Neural cell (in vitro differentiated cells): ENCODE data around the gene SLC8A3. TPM values are rescaled to one million over a fixed set of nuclear protein-coding genes. Genes with fewer than 3 reads are reported as not detected.

ENCODE experiments used
- H2AFZ ChIP-seq: fragments of 200-600, 300-800 bp; sonication (generic), shearing (Covaris generic); 2 replicates; pipeline ENCODE4 v1.6.0; 2014; ENCODE audit warnings: low read depth, mild to moderate bottlenecking, antibody characterized with exemption, low read length, moderate library complexity
- H3F3A ChIP-seq: fragments of 200-600 bp; shearing (Covaris generic); 2 replicates; pipeline ENCODE4 v1.6.1; 2016; ENCODE audit warnings: mild to moderate bottlenecking, moderate library complexity, mixed read lengths, antibody characterized with exemption, low read length; ENCODE audit not compliant: insufficient read depth, poor library complexity, severe bottlenecking
- H3K27ac ChIP-seq: fragments of 200-600, 300-800 bp; sonication (generic), shearing (Covaris generic); 2 replicates; pipeline ENCODE4 v1.5.1; 2014; ENCODE audit warnings: mild to moderate bottlenecking, low read length, moderate library complexity
- H3K27me3 ChIP-seq: fragments of 300-800, 200-600 bp; sonication (generic), shearing (Covaris generic); 2 replicates; pipeline ENCODE4 v1.6.0; 2014; ENCODE audit warnings: mild to moderate bottlenecking, low read depth, low read length, moderate library complexity; ENCODE audit not compliant: insufficient read depth
- H3K36me3 ChIP-seq: fragments of 300-800, 200-600 bp; sonication (generic), shearing (Covaris generic); 2 replicates; pipeline ENCODE4 v1.5.1; 2014; ENCODE audit warnings: mild to moderate bottlenecking, antibody characterized with exemption, low read length, moderate library complexity; ENCODE audit not compliant: insufficient read depth
- H3K4me2 ChIP-seq: fragments of 300-800, 200-600 bp; sonication (generic), shearing (Covaris generic); 2 replicates; pipeline ENCODE4 v1.6.0; 2014; ENCODE audit warnings: mild to moderate bottlenecking, low read length
- H3K4me3 ChIP-seq: fragments of 300-800, 200-600 bp; sonication (generic), shearing (Covaris generic); 2 replicates; pipeline ENCODE4 v1.5.1; 2014; ENCODE audit warnings: mild to moderate bottlenecking, low read length, moderate library complexity
- H3K79me2 ChIP-seq: fragments of 200-600 bp; shearing (Covaris generic); replicated peaks from 2 replicates; pipeline ENCODE4 v1.6.0; 2014; ENCODE audit warnings: mild to moderate bottlenecking, low read length, moderate library complexity; ENCODE audit not compliant: insufficient read depth
- H3K9ac ChIP-seq: fragments of 300-800, 200-600 bp; sonication (generic), shearing (Covaris generic); 2 replicates; pipeline ENCODE4 v1.6.1; 2016; ENCODE audit warnings: mild to moderate bottlenecking, low read length, mixed read lengths
- H3K9me2 ChIP-seq: fragments of 200-600 bp; shearing (Covaris generic); 2 replicates; pipeline ENCODE4 v1.6.1; 2016; ENCODE audit warnings: mild to moderate bottlenecking, low read length, mixed read lengths; ENCODE audit not compliant: insufficient read depth
- H3K9me3 ChIP-seq: fragments of 200-600, 300-800 bp; sonication (generic), shearing (Covaris generic); 2 replicates; pipeline ENCODE4 v1.6.1; 2016; ENCODE audit warnings: mild to moderate bottlenecking, mixed run types, low read length, moderate library complexity, mixed read lengths
- H4K20me1 ChIP-seq: fragments of 200-600 bp; shearing (Covaris generic); 2 replicates; pipeline ENCODE4 v1.6.1; 2016; ENCODE audit warnings: mild to moderate bottlenecking, mixed run types; ENCODE audit not compliant: insufficient read depth
- EP300 ChIP-seq: fragments of 450-650 bp; conservative IDR thresholded peaks from 2 replicates; pipeline ENCODE4 v1.6.1; 2014; ENCODE audit warnings: antibody characterized with exemption, mild to moderate bottlenecking, moderate library complexity; ENCODE audit not compliant: poor library complexity, severe bottlenecking
- EZH2 ChIP-seq: fragments of 200-600, 300-800 bp; shearing (Covaris generic), sonication (generic); IDR thresholded peaks from 2 replicates; pipeline ENCODE4 v1.6.1; 2014; ENCODE audit warnings: antibody characterized with exemption, low read length, borderline replicate concordance, mild to moderate bottlenecking; ENCODE audit not compliant: insufficient read depth, poor library complexity, severe bottlenecking
- MXI1 ChIP-seq: fragments of 450-650 bp; conservative IDR thresholded peaks from 2 replicates; pipeline ENCODE4 v1.6.1; 2014; ENCODE audit warnings: antibody characterized with exemption, mild to moderate bottlenecking; ENCODE audit not compliant: poor library complexity, severe bottlenecking
- POLR2AphosphoS5 ChIP-seq: IDR thresholded peaks from 2 replicates; pipeline ENCODE4 v1.6.1; 2012
- RAD21 ChIP-seq: fragments of 450-650 bp; conservative IDR thresholded peaks from 2 replicates; pipeline ENCODE4 v1.6.1; 2014; ENCODE audit warnings: antibody characterized with exemption, mild to moderate bottlenecking, moderate library complexity
- SMC3 ChIP-seq: fragments of 450-650 bp; conservative IDR thresholded peaks from 2 replicates; pipeline ENCODE4 v1.6.1; 2014; ENCODE audit warnings: antibody characterized with exemption, mild to moderate bottlenecking, moderate library complexity; ENCODE audit not compliant: poor library complexity
- TAF1 ChIP-seq: IDR thresholded peaks from 2 replicates; pipeline ENCODE4 v1.6.1; 2012; ENCODE audit warnings: low read depth
- polyA plus RNA-seq: library from polyadenylated mRNA; depleted of rRNA; stranded (reverse); fragments of >200 nt; gene quantifications from 2 replicates; pipeline ENCODE4 v1.2.3, GENCODE V29; 2014
- TF ChIP-seq, protein P1 (sequence below): IDR thresholded peaks from 2 replicates; pipeline ENCODE4 v1.6.1; 2012; ENCODE audit warnings: borderline replicate concordance
- TF ChIP-seq, protein P2 (sequence below): fragments of 450-650 bp; IDR thresholded peaks from 2 replicates; pipeline ENCODE4 v1.5.1; 2014; ENCODE audit warnings: antibody characterized with exemption, mild to moderate bottlenecking, moderate library complexity; ENCODE audit not compliant: poor library complexity, severe bottlenecking

The SLC8A3 gene
- polyA plus RNA-seq, 1 donor from 2014 or later = 2.9 TPM

DNA sequence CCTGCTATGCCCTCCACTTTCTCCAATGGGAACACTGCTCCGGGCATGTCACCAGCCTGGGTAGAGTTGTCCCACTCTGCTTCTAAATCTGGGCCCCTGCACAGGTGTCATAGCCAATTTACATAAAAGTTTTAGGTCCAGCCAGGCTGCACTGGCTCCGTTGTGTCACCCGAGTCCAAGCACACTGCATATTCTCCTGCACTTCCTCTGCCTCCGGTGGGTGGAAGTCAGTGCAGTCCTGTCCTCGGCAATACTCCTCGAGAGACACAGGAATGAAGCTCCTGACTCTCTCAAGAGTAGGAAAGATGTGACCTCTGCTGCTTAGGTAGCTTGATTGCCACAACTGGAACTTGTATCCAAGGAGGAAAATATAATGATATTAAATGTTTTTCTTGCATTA is 15.2 kb downstream of the SLC8A3 start:
- H3K27me3 ChIP-seq = no peaks in the 10 kb centered on the region
- H2AFZ ChIP-seq = no peak overlapping the region
- no peaks in the 10 kb centered on the region for H3K36me3 ChIP-seq
- no peaks in the 10 kb centered on the region for H3K9me3 ChIP-seq
- TF ChIP-seq RAD21 (no peak), SMC3 (no peak), EZH2 (no peak), TAF1 (no peak)
- TF ChIP-seq, protein P1, sequence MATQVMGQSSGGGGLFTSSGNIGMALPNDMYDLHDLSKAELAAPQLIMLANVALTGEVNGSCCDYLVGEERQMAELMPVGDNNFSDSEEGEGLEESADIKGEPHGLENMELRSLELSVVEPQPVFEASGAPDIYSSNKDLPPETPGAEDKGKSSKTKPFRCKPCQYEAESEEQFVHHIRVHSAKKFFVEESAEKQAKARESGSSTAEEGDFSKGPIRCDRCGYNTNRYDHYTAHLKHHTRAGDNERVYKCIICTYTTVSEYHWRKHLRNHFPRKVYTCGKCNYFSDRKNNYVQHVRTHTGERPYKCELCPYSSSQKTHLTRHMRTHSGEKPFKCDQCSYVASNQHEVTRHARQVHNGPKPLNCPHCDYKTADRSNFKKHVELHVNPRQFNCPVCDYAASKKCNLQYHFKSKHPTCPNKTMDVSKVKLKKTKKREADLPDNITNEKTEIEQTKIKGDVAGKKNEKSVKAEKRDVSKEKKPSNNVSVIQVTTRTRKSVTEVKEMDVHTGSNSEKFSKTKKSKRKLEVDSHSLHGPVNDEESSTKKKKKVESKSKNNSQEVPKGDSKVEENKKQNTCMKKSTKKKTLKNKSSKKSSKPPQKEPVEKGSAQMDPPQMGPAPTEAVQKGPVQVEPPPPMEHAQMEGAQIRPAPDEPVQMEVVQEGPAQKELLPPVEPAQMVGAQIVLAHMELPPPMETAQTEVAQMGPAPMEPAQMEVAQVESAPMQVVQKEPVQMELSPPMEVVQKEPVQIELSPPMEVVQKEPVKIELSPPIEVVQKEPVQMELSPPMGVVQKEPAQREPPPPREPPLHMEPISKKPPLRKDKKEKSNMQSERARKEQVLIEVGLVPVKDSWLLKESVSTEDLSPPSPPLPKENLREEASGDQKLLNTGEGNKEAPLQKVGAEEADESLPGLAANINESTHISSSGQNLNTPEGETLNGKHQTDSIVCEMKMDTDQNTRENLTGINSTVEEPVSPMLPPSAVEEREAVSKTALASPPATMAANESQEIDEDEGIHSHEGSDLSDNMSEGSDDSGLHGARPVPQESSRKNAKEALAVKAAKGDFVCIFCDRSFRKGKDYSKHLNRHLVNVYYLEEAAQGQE = no peak
- no peaks in the 10 kb centered on the region for H3K9me2 ChIP-seq
- H3K9ac ChIP-seq = no peak overlapping the region
- no peak overlapping the region for H3K27ac ChIP-seq
- H4K20me1 ChIP-seq = no peaks in the 10 kb centered on the region
- H3F3A ChIP-seq = no peaks in the 10 kb centered on the region
- no peaks in the 10 kb centered on the region for H3K79me2 ChIP-seq
- no peak overlapping the region for H3K4me2 ChIP-seq
- H3K4me3 ChIP-seq = no peak overlapping the region

DNA sequence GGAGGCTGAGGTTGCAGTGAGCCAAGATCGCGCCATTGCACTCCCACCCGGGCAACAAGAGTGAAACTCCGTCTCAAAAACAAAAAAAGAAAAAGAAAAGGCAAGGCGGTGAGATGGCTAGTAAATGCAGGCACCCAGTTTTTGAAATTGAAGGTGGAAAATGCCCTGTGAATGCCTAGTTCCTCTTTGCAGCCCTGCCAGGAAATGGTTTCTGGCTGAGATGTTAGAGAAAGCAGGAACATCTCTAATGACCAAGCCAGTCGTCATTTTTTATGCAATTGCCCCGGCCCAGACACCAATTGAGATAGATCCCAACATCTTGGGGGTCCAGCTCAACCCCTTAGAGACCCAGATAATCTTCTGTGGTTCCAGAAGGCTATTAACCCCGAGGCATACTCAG is 17.0 kb downstream of the SLC8A3 start:
- Histone ChIP-seq H2AFZ (no peak overlapping the region), H3K79me2 (no peaks in the 10 kb centered on the region), H3K27me3 (no peaks in the 10 kb centered on the region), H3K27ac (no peak overlapping the region), H3F3A (no peaks in the 10 kb centered on the region), H3K9me2 (no peaks in the 10 kb centered on the region), H3K4me3 (no peak overlapping the region), H3K4me2 (no peak overlapping the region), H3K9me3 (no peaks in the 10 kb centered on the region), H3K9ac (no peak overlapping the region), H3K36me3 (no peaks in the 10 kb centered on the region), H4K20me1 (no peaks in the 10 kb centered on the region)
- TF ChIP-seq MXI1 = no peak
- no peak for TF ChIP-seq POLR2AphosphoS5
- no peak for TF ChIP-seq SMC3
- no peak for TF ChIP-seq EP300
- no peak for TF ChIP-seq EZH2
- TF ChIP-seq RAD21 = no peak
- TF ChIP-seq TAF1 = no peak
- TF ChIP-seq, protein P2, sequence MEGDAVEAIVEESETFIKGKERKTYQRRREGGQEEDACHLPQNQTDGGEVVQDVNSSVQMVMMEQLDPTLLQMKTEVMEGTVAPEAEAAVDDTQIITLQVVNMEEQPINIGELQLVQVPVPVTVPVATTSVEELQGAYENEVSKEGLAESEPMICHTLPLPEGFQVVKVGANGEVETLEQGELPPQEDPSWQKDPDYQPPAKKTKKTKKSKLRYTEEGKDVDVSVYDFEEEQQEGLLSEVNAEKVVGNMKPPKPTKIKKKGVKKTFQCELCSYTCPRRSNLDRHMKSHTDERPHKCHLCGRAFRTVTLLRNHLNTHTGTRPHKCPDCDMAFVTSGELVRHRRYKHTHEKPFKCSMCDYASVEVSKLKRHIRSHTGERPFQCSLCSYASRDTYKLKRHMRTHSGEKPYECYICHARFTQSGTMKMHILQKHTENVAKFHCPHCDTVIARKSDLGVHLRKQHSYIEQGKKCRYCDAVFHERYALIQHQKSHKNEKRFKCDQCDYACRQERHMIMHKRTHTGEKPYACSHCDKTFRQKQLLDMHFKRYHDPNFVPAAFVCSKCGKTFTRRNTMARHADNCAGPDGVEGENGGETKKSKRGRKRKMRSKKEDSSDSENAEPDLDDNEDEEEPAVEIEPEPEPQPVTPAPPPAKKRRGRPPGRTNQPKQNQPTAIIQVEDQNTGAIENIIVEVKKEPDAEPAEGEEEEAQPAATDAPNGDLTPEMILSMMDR = no peak
- TF ChIP-seq, protein P1 = no peak
